Measurements from ENCODE around the gene CDH4.
"Not testable (repeated sequence)": the region's sequence is repeated elsewhere in the genome, so short reads cannot be mapped to it uniquely, and the experiment has no call there.

- TF ChIP-seq, protein P1, sequence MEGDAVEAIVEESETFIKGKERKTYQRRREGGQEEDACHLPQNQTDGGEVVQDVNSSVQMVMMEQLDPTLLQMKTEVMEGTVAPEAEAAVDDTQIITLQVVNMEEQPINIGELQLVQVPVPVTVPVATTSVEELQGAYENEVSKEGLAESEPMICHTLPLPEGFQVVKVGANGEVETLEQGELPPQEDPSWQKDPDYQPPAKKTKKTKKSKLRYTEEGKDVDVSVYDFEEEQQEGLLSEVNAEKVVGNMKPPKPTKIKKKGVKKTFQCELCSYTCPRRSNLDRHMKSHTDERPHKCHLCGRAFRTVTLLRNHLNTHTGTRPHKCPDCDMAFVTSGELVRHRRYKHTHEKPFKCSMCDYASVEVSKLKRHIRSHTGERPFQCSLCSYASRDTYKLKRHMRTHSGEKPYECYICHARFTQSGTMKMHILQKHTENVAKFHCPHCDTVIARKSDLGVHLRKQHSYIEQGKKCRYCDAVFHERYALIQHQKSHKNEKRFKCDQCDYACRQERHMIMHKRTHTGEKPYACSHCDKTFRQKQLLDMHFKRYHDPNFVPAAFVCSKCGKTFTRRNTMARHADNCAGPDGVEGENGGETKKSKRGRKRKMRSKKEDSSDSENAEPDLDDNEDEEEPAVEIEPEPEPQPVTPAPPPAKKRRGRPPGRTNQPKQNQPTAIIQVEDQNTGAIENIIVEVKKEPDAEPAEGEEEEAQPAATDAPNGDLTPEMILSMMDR (IDR thresholded peaks at IDR 0.05; ENCODE audit: insufficient read depth, low read depth, low read length): not testable (repeated sequence)
- not testable (repeated sequence) for TF ChIP-seq EZH2 (IDR thresholded peaks at IDR 0.05; ENCODE audit: insufficient read depth, low read length)
Measured at GRCh38 chr20:61984431-61984830, 732.4 kb downstream of the CDH4 start.

All from astrocyte (in vitro differentiated cells and primary cell).